Neural crest cell (in vitro differentiated cells): Measurements from ENCODE around the gene CFAP100. TPM values are rescaled to one million over a fixed set of nuclear protein-coding genes. Genes with fewer than 3 reads are reported as not detected.

Source experiments
- DNase-seq: peaks from one replicate; pipeline ENCODE4 v3.0.0; 2021; ENCODE audit warnings: low read depth, mixed read lengths, low spot score
- H3K27ac Mint-ChIP-seq: one replicate; pipeline ENCODE4 v1.8.0; 2021; ENCODE audit warnings: mild to moderate bottlenecking, mixed read lengths; ENCODE audit not compliant: unreplicated experiment
- H3K27me3 Mint-ChIP-seq: 2 replicates; pipeline ENCODE4 v1.8.0; 2021; ENCODE audit warnings: low read depth, mild to moderate bottlenecking, mixed read lengths
- H3K36me3 Mint-ChIP-seq: 2 replicates; pipeline ENCODE4 v1.8.0; 2021; ENCODE audit warnings: low read depth, mild to moderate bottlenecking, mixed read lengths
- H3K4me1 Mint-ChIP-seq: 2 replicates; pipeline ENCODE4 v1.8.0; 2021; ENCODE audit warnings: mixed read lengths
- H3K4me3 Mint-ChIP-seq: one replicate; pipeline ENCODE4 v1.8.0; 2021; ENCODE audit warnings: mild to moderate bottlenecking, mixed read lengths
- H3K9me3 Mint-ChIP-seq: 2 replicates; pipeline ENCODE4 v1.8.0; 2021; ENCODE audit warnings: mixed read lengths
- CTCF ChIP-seq: fragments of 200-600 bp; sonication (generic); conservative IDR thresholded peaks from 2 replicates; pipeline ENCODE4 v1.5.0; 2021; ENCODE audit warnings: antibody characterized with exemption, mild to moderate bottlenecking
- total RNA-seq: library from RNA; stranded (reverse); gene quantifications from 2 replicates; pipeline ENCODE4 v1.2.1, GENCODE V29; 2021

The CFAP100 gene
- total RNA-seq, 1 donor from 2014 or later: 1.7 TPM

GRCh38 chr3:126381966-126382365, 12.7 kb upstream of the CFAP100 start:
- no peaks in the 10 kb centered on the region for H3K9me3 Mint-ChIP-seq
- peaks cover 6% of the 10 kb centered on the region for H3K4me1 Mint-ChIP-seq
- H3K36me3 Mint-ChIP-seq: no peaks in the 10 kb centered on the region
- H3K27me3 Mint-ChIP-seq: no peaks in the 10 kb centered on the region
- no peak for TF ChIP-seq CTCF
- H3K27ac Mint-ChIP-seq: no peak overlapping the region
- no peak for DNase-seq
- no peak overlapping the region for H3K4me3 Mint-ChIP-seq

- DNase-seq: peak; percentile 77
- Mint-ChIP-seq H3K4me3 (peak overlapping the region; percentile 31), H3K4me1 (peaks cover 6% of the 10 kb centered on the region), H3K36me3 (no peaks in the 10 kb centered on the region), H3K27ac (peak overlapping the region; percentile 12), H3K9me3 (no peaks in the 10 kb centered on the region), H3K27me3 (peaks cover 17% of the 10 kb centered on the region)
- peak; percentile 91 for TF ChIP-seq CTCF
Measured at GRCh38 chr3:126389112-126389793, 5.5 kb upstream of the CFAP100 start.

DNA sequence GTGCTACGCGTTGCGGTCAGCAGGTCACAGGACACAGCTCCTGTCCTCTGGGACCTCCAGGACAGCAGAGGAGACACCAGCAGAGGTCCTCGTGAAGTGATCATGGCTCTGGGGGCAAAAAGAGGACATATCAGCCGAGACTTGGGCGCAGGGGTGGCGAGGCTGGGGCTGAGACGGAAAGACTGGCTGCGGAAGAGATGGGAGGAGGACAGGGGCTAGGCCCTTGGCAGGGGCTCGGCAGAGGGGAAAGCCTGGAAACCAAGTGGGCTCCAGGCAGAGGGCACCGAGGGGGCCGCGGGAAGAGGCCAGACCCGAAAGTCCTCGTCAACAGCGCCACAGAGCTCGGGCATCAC, 4.9 kb upstream of the CFAP100 start:
- no peak for TF ChIP-seq CTCF
- Mint-ChIP-seq H3K27ac (peak overlapping the region; percentile 12), H3K36me3 (no peaks in the 10 kb centered on the region), H3K9me3 (no peaks in the 10 kb centered on the region), H3K4me1 (peaks cover 9% of the 10 kb centered on the region), H3K4me3 (no peak overlapping the region), H3K27me3 (peaks cover 17% of the 10 kb centered on the region)
- DNase-seq: no peak

GRCh38 chr3:126390201-126390600, 4.5 kb upstream of the CFAP100 start:
- Mint-ChIP-seq H3K9me3 (no peaks in the 10 kb centered on the region), H3K36me3 (no peaks in the 10 kb centered on the region), H3K27me3 (peaks cover 17% of the 10 kb centered on the region), H3K4me1 (peaks cover 11% of the 10 kb centered on the region), H3K27ac (peak overlapping the region; percentile 12), H3K4me3 (no peak overlapping the region)
- no peak for DNase-seq
- no peak for TF ChIP-seq CTCF

GRCh38 chr3:126390751-126391150, 4.0 kb upstream of the CFAP100 start:
- Mint-ChIP-seq H3K4me1 (peaks cover 13% of the 10 kb centered on the region), H3K27ac (no peak overlapping the region), H3K27me3 (peaks cover 17% of the 10 kb centered on the region), H3K9me3 (no peaks in the 10 kb centered on the region), H3K4me3 (no peak overlapping the region), H3K36me3 (no peaks in the 10 kb centered on the region)
- no peak for DNase-seq
- no peak for TF ChIP-seq CTCF
